Stimulated activated CD4-positive, alpha-beta T cell treated with anti-CD3 and anti-CD28 coated beads, Interleukin-4, amount 100 ng/mL, for 24 hours (primary cell): Measurements from ENCODE around the gene ZNF775.

Experiments used
- DNase-seq: peaks from one replicate; pipeline ENCODE4 v3.0.0-alpha.2; 2020

The ZNF775 gene

GRCh38 chr7:150351587-150352194 lies 27.4 kb upstream of the ZNF775 start:
- DNase-seq, result no peak

DNA sequence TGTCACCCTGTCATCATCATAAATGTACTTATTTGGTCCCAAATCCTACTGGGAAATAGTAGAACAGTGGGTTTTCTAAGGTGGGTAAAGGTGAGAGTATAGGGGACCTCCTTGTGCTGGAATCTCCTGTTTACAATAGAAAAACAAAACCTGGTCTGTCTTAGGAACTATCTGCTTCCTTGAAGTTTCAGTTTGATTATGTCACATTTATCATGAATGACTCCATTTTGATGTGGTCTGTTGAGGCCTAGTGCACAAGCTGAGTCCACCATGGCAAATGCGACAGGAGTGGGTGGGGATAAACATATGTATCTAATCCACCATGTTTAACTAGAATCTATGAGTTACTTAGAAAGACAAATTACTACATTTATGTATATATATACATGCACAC lies 23.5 kb upstream of the ZNF775 start:
- DNase-seq, result no peak

- DNase-seq, result peak; percentile 22
Measured at GRCh38 chr7:150356265-150356897, 22.7 kb upstream of the ZNF775 start.

- peak; percentile 66 for DNase-seq
Measured at GRCh38 chr7:150357270-150357669, 21.9 kb upstream of the ZNF775 start.

GRCh38 chr7:150357771-150358427 lies 21.2 kb upstream of the ZNF775 start:
- no peak for DNase-seq

DNA sequence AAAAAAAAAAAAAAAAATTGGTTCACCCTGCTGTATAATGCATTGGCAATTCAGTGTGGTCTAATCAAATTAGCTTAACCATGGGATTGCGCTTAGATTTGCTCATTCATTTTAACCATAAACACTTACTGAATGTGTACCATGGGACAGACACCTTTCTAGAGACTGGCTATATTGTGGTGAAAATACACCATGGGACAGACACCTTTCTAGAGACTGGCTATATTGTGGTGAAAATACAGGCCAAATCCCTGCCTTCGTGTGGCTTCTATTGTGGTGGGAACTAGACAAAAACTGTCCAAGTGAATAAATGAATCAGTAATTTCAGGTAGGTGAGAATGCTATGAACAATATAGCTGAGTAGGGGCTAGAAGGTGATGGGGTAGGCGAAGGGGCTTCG lies 20.7 kb upstream of the ZNF775 start:
- DNase-seq, result no peak

DNA sequence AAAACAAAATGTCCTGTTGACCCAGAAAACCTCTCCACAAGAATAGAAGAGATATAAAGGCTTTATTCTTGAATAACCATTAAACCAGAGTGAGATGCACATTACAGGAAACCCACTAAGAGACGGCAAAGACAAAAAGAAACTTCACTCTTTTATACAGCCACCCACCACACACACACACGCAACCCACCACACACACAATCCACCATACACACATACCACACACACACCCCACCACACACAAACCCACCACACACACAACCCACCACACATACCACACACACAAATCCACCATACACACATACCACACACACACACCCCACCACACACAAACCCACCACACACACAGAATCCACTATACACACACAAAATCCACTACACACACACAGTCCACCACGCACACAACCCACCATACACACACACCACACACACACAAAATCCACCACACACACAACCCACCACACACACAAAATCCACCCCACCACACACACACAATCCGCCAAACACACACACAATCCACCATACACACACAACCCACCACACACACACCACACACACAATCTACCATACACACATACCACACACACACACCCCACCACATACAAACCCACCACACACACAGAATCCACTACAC lies 20.0 kb upstream of the ZNF775 start:
- no peak for DNase-seq

DNA sequence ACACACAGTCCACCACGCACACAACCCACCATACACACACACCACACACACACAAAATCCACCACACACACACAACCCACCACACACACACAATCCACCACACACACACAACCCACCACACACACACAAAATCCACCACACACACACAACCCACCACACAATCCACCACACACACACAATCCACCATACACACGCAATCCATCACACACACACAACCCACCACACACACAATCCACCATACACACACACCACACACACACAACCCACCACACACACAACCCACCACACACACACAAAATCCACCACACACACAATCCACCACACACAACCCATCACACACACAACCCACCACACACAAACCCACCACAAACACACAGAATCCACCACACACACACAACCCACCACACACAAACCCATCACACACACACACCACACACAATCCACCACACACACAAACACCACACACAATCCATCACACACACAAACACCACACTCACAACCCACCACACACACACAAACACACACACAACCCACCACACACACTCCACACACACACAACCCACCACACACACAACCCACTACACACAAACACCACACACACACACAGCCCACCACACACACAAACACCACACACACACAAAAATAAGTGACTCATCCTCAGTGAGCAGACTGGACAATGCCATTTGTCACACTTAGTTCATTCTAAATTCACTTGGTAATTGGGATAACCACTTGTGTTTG lies 19.3 kb upstream of the ZNF775 start:
- DNase-seq, result no peak

- DNase-seq, result no peak
Measured at GRCh38 chr7:150360363-150361058, 18.6 kb upstream of the ZNF775 start.

DNA sequence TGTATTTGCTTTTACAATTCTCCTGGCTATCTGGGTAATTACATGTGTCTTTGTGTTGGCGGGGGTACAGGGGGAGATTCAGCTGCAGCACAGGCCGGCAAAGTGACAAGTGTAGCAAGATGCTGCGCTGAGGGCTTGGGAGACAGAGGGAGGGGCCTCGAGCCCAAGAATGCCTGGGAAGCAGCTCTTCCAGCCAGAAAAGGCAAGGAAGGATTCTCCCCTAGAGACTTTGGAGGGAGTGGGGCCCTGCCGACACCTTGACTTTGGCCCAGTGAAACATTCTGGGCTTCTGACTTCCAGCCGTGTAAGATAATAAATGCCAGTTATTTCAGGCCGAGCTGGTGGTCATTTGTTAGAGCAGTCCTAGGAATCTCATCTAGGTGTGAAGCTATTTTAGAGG lies 17.7 kb upstream of the ZNF775 start:
- no peak for DNase-seq

GRCh38 chr7:150361807-150362621 lies 17.1 kb upstream of the ZNF775 start:
- DNase-seq, result no peak

DNA sequence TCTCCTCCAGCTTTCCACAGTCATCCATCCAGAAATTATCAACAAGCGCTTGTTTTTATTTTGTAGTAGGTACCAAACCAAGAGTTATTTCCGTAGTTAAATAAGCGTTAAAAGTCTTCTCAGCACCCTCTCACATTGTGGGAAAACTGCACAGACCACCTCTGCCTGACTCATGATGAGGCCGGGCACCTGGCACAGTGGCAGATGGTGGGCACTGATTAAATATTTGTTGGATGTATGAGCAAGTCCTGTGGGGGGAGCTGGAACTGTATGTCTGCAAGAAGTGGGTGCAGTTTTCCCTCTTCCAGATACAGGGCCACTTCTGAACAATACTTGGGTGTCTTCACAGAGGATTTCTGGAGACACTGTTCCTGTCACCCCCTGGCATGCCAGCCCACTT lies 15.8 kb upstream of the ZNF775 start:
- DNase-seq, result no peak

DNA sequence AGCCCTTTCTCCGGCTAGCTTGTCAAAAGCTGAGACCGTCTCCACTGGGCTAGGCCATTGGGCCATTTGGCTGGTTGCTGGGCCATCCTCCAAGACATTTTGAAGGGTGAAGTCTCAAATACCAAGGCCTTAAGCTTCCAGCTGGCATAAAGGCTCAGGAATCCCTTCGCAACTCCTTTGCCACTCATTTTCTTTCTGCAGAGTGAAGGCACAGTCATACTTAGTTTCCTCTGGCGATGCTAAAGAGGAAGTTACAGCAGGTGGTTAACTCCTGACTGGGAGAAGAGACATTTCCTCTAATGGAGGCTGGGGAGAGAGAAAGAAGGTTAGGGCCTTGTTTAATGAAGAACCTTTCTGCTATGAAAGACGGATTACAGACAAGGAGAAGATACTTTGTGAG lies 15.3 kb upstream of the ZNF775 start:
- no peak for DNase-seq

DNA sequence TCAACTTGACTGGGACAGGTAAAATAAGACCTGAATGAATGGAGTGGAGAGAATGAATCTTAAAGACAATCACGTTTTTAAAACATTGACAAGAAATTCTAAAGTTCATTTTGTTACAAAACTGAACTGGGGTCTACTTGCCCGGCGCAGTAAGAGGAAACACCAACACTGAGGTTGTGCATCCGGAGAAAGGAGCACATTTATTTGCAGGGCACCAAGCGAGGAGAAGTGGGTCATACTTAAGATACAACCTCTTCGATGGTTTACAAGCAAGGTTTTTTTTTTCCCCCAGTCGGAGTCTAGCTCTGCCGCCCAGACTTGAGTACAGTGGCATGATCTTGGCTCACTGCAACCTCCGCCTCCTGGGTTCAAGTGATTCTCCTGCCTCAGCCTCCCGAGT lies 13.9 kb upstream of the ZNF775 start:
- DNase-seq, result no peak

DNA sequence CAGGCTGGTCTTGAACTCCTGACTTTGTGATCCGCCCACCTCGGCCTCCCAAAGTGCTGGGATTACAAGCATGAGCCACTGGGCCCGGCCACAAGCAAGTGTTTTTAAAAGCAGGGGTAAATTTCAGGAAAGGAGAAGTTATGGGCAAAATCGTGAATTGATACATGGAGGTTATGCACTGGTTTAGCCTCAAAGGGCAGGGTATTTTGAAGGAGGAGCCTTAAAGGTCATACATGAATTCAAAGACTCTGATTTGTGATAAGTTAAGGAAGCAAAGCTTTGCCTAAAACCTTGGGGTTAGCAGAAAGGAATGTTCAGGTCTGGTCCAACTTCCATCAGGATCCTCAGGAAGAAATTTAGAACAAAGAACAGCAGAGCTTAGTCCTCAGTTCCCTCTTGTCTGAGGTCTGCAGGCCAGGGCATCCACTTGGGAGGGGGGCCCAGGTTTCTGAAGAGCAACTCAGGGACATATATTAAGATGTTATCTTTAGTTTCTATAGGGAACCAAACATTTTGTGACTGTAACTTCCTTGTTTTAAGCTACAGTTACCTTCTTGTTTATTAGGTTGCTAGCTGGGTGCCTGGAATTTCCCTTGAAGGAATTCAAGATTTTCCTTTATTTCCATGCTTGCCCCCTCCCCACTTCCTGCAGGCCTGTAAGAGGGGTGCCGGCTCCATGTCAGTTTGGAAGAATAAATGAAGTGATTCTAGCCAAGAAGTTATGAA lies 13.3 kb upstream of the ZNF775 start:
- no peak for DNase-seq

- no peak for DNase-seq
Measured at GRCh38 chr7:150367677-150368095, 11.4 kb upstream of the ZNF775 start.

- DNase-seq, result peak; percentile 82
Measured at GRCh38 chr7:150368096-150368883, 10.8 kb upstream of the ZNF775 start, which contains the start of gene REPIN1. TSS of gene REPIN1 (plus strand) at chr7:150368822. CDS start at chr7:150369712, 890 bp downstream.

DNA sequence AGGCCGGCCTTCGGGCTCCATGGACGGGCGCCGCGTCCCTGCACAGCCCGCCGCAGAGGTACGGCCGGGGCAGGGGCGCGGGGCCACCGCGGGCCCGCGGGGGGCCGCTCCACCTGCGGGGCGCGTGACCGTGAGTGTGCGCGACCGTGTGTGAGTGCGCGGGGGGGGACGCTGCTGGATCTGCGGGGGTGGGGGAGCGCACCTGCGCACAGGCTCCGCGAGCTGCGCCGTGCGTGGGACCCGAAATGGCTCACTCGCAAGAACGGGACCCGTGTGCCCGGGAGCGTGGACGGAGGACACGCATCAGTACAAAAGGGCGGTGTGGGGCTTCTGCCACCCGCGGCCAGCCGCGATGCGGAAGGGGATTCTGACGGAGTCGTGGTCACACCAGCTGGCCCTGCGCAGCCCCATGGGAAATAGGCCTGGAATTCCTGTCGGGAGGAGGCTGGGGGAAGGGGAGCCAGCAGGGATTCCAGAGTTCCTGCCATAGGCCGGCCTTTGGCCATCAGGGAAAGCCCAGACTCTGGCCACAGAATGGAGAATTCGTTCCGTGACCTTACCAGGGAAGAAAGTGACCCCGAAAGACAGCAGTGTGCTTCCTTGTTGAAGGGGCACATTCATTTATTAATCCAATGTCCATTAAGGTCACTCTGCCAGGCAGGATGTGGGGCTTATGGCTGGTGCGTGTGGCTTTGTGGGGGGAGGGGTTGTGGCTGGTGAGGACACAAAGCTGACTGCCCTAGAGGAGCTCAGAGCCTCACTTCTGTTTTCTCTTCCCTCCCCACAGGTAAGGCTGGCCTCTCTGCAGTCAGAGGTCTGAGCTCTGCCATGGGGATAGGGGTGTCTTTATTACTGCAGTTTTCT lies 10.0 kb upstream of the ZNF775 start:
- DNase-seq, result peak; percentile 67
